CD14-positive monocyte (primary cell): Measurements from ENCODE around the gene RD3L. TPM values are rescaled to one million over a fixed set of nuclear protein-coding genes. Genes with fewer than 3 reads are reported as not detected.

ENCODE experiments used
- DNase-seq, 3 donors: peaks; one replicate each; pipeline ENCODE4 v3.0.0-alpha.2; 2011 to 2022
- H2AFZ ChIP-seq: 2 replicates; pipeline ENCODE4 v1.6.0; 2012; ENCODE audit warnings: mild to moderate bottlenecking, low read depth, low read length, inconsistent platforms; ENCODE audit not compliant: insufficient read depth, poor library complexity, severe bottlenecking
- H3K27ac ChIP-seq, 2 donors: 1 replicate in 1 of 2; 2 replicates in 1 of 2; pipeline ENCODE4 v1.5.1; 2012 to 2013; ENCODE audit warnings: low read length in 2 of 2, control low read depth in 1 of 2, inconsistent platforms in 1 of 2, low read depth in 1 of 2, mild to moderate bottlenecking in 1 of 2
- H3K27me3 ChIP-seq, 2 donors: one replicate each; pipeline versions ENCODE4 v1.6.0 to v1.6.1; 2011 to 2013; ENCODE audit warnings: low read length in 2 of 2; ENCODE audit not compliant: control insufficient read depth in 2 of 2, insufficient read depth in 2 of 2
- H3K36me3 ChIP-seq, 2 donors: replicated peaks in 1 of 2; 1 replicate in 1 of 2; 2 replicates in 1 of 2; pipeline versions ENCODE4 v1.5.1 to v1.6.1; 2012 to 2013; ENCODE audit warnings: low read length in 2 of 2, control low read depth in 1 of 2, inconsistent platforms in 1 of 2, mild to moderate bottlenecking in 1 of 2; ENCODE audit not compliant: insufficient read depth in 2 of 2, control insufficient read depth in 1 of 2
- H3K4me1 ChIP-seq, 2 donors: 1 replicate in 1 of 2; 2 replicates in 1 of 2; pipeline versions ENCODE4 v1.5.1 to v1.6.1; 2012 to 2013; ENCODE audit warnings: low read length in 2 of 2, control low read depth in 1 of 2, inconsistent platforms in 1 of 2, mild to moderate bottlenecking in 1 of 2, moderate library complexity in 1 of 2; ENCODE audit not compliant: insufficient read depth in 2 of 2, control insufficient read depth in 1 of 2
- H3K4me2 ChIP-seq: replicated peaks from 2 replicates; pipeline ENCODE3; 2012; ENCODE audit warnings: low read length, moderate library complexity, mild to moderate bottlenecking; ENCODE audit not compliant: poor library complexity, severe bottlenecking; ENCODE audit errors: extremely low read depth
- H3K4me3 ChIP-seq, 3 experiments: fragments of 200-600 bp in 1 of 3; sonication (generic) in 1 of 3; replicated peaks in 1 of 3; 1 replicate in 2 of 3; 2 replicates in 1 of 3; pipeline ENCODE4 v1.5.1; 2011 to 2013; ENCODE audit warnings: low read length in 3 of 3, mild to moderate bottlenecking in 3 of 3, control low read depth in 2 of 3, low read depth in 2 of 3, inconsistent platforms in 1 of 3, moderate library complexity in 1 of 3
- H3K79me2 ChIP-seq: 2 replicates; pipeline ENCODE4 v1.6.0; 2012; ENCODE audit warnings: mild to moderate bottlenecking, control low read depth, inconsistent platforms, low read length, moderate library complexity; ENCODE audit not compliant: insufficient read depth
- H3K9ac ChIP-seq: 2 replicates; pipeline ENCODE4 v1.6.0; 2017; ENCODE audit warnings: low read length, mild to moderate bottlenecking; ENCODE audit not compliant: insufficient read depth, poor library complexity, severe bottlenecking
- H3K9me3 ChIP-seq, 2 donors: replicated peaks in 1 of 2; 1 replicate in 1 of 2; 2 replicates in 1 of 2; pipeline versions ENCODE4 v1.5.1 to v1.6.1; 2012 to 2013; ENCODE audit warnings: low read length in 2 of 2, control low read depth in 1 of 2; ENCODE audit not compliant: control insufficient read depth in 1 of 2, insufficient read depth in 1 of 2
- H4K20me1 ChIP-seq: 2 replicates; pipeline ENCODE4 v1.6.0; 2012; ENCODE audit warnings: mild to moderate bottlenecking, low read length, control low read depth, moderate library complexity; ENCODE audit not compliant: insufficient read depth
- H3K27ac Mint-ChIP-seq, 7 donors: one replicate each; pipeline ENCODE4 v1.8.0; 2020; ENCODE audit warnings: mild to moderate bottlenecking in 7 of 7, mixed read lengths in 7 of 7, moderate library complexity in 6 of 7, inconsistent platforms in 2 of 7
- H3K27me3 Mint-ChIP-seq, 3 donors: one replicate each; pipeline ENCODE4 v1.8.0; 2021 to 2022; ENCODE audit warnings: low read depth in 3 of 3, mild to moderate bottlenecking in 3 of 3, mixed read lengths in 3 of 3, moderate library complexity in 3 of 3, inconsistent platforms in 1 of 3
- H3K36me3 Mint-ChIP-seq, 2 donors: one replicate each; pipeline ENCODE4 v1.8.0; 2020; ENCODE audit warnings: mixed read lengths in 2 of 2, inconsistent platforms in 1 of 2, mild to moderate bottlenecking in 1 of 2
- H3K4me1 Mint-ChIP-seq: one replicate; pipeline ENCODE4 v1.8.0; 2020; ENCODE audit warnings: mild to moderate bottlenecking, mixed read lengths
- H3K4me3 Mint-ChIP-seq, 2 donors: one replicate each; pipeline ENCODE4 v1.8.0; 2020; ENCODE audit warnings: mild to moderate bottlenecking in 2 of 2, mixed read lengths in 2 of 2, moderate library complexity in 1 of 2
- H3K9me3 Mint-ChIP-seq, 7 donors: one replicate each; pipeline ENCODE4 v1.8.0; 2020 to 2022; ENCODE audit warnings: mixed read lengths in 7 of 7, mild to moderate bottlenecking in 6 of 7, moderate library complexity in 6 of 7, inconsistent platforms in 2 of 7
- WGBS: methylation state at CpG from one replicate; pipeline ENCODE4 v1.1.5; 2013; ENCODE audit warnings: missing lambda C conversion rate; ENCODE audit not compliant: insufficient coverage; 5-methylcytosine and 5-hydroxymethylcytosine counted together
- intact Hi-C, 2 donors: fragments of 100-400 bp; cut with micrococcal nuclease; formaldehyde crosslinking; loops; one replicate each; pipeline versions ENCODE4 v1.15.0 to v1.15.1; 2023
- polyA plus RNA-seq, 3 donors: library from polyadenylated mRNA; depleted of rRNA in 1 of 3; unstranded in 2 of 3; stranded (reverse) in 1 of 3; fragments of 300-500 nt in 2 of 3; fragments of >200 nt in 1 of 3; fragmentation: Illumina TruSeq in 2 of 3; gene quantifications; 1 replicate in 2 of 3; 2 replicates in 1 of 3; pipeline ENCODE4 v1.2.3, GENCODE V29; 2012 to 2021
- TF ChIP-seq, protein P1 (sequence below): fragments of 200-600 bp; IDR thresholded peaks from one replicate; pipeline ENCODE4 v1.8.0; 2022; ENCODE audit warnings: antibody characterized with exemption, mild to moderate bottlenecking

RD3L gene
- polyA plus RNA-seq, 3 donors, result not detected

GRCh38 chr14:103928011-103928890, 14.1 kb downstream of the RD3L start, which contains the start of gene TDRD9:
Gene TDRD9, plus strand, starts transcription at chr14:103928456. Its CDS starts 54 bp downstream, at chr14:103928510.
- Histone ChIP-seq H3K27me3 (no peaks in the 10 kb centered on the region), H3K9me3 (no peaks in the 10 kb centered on the region), H3K4me3 (no peak within 1 kb of the TSS), H3K9ac (no peak within 1 kb of the TSS), H3K4me1 (peaks cover 62 to 68% of the 10 kb centered on the region in 2 donors), H4K20me1 (no peaks in the 10 kb centered on the region), H3K27ac (peak within 1 kb of the TSS in 1 of 2 donors; percentile 88), H3K36me3 (no peaks in the 10 kb centered on the region), H3K79me2 (peaks cover 14% of the 10 kb centered on the region), H2AFZ (peak within 1 kb of the TSS; percentile 63), H3K4me2 (no peak within 1 kb of the TSS)
- peak within 1 kb of the TSS in 1 of 2 donors; percentile 12 for H3K4me3 Mint-ChIP-seq
- peak in 1 of 3 donors; percentile 21 for DNase-seq
- WGBS, result 79% methylated on average over 88 of the region's 97 CpGs
- TF ChIP-seq, protein P1, sequence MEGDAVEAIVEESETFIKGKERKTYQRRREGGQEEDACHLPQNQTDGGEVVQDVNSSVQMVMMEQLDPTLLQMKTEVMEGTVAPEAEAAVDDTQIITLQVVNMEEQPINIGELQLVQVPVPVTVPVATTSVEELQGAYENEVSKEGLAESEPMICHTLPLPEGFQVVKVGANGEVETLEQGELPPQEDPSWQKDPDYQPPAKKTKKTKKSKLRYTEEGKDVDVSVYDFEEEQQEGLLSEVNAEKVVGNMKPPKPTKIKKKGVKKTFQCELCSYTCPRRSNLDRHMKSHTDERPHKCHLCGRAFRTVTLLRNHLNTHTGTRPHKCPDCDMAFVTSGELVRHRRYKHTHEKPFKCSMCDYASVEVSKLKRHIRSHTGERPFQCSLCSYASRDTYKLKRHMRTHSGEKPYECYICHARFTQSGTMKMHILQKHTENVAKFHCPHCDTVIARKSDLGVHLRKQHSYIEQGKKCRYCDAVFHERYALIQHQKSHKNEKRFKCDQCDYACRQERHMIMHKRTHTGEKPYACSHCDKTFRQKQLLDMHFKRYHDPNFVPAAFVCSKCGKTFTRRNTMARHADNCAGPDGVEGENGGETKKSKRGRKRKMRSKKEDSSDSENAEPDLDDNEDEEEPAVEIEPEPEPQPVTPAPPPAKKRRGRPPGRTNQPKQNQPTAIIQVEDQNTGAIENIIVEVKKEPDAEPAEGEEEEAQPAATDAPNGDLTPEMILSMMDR, result no peak
- peaks cover 66% of the 10 kb centered on the region for H3K4me1 Mint-ChIP-seq
- peak within 1 kb of the TSS; percentile 50 to 97 (median 70) for H3K27ac Mint-ChIP-seq
- peaks cover 0 to 4% (median 2%) of the 10 kb centered on the region in 3 donors for H3K27me3 Mint-ChIP-seq
- peaks cover 0 to 4% (median 3%) of the 10 kb centered on the region in 7 donors for H3K9me3 Mint-ChIP-seq
- H3K36me3 Mint-ChIP-seq, result peaks cover 2 to 3% of the 10 kb centered on the region in 2 donors
- intact Hi-C loops, result no loop called here

- intact Hi-C loops, result no loop called here
These were observed 14.8 kb downstream of the RD3L start for GRCh38 chr14:103927566-103927965.

More at GRCh38 chr14:103927566-103927965, 14.8 kb downstream of the RD3L start:
- Histone ChIP-seq H3K79me2 (peaks cover 9% of the 10 kb centered on the region), H3K9ac (no peak overlapping the region), H3K9me3 (no peaks in the 10 kb centered on the region), H3K4me2 (no peak overlapping the region), H3K4me1 (peaks cover 55 to 62% of the 10 kb centered on the region in 2 donors), H4K20me1 (no peaks in the 10 kb centered on the region), H3K27me3 (no peaks in the 10 kb centered on the region), H2AFZ (no peak overlapping the region), H3K36me3 (no peaks in the 10 kb centered on the region), H3K27ac (no peak overlapping the region), H3K4me3 (no peak overlapping the region)
- peaks cover 2 to 3% of the 10 kb centered on the region in 2 donors for H3K36me3 Mint-ChIP-seq
- peak overlapping the region in 2 of 7 donors; percentile 8 to 28 for H3K27ac Mint-ChIP-seq
- H3K27me3 Mint-ChIP-seq, result peaks cover 0 to 5% (median 2%) of the 10 kb centered on the region in 3 donors
- TF ChIP-seq, protein P1, result no peak
- H3K4me3 Mint-ChIP-seq, result no peak overlapping the region
- H3K9me3 Mint-ChIP-seq, result peaks cover 0 to 5% (median 3%) of the 10 kb centered on the region in 7 donors
- DNase-seq, result no peak
- 96% methylated on average over 13 of the region's 18 CpGs for WGBS
- peaks cover 59% of the 10 kb centered on the region for H3K4me1 Mint-ChIP-seq
